Testis (tissue), 3 donors: ENCODE data around the gene ZNF154. TPM values are rescaled to one million over a fixed set of nuclear protein-coding genes. Genes with fewer than 3 reads are reported as not detected.

Source experiments
- DNase-seq: peaks from one replicate; pipeline ENCODE4 v3.0.0-alpha.2; 2019
- H3K27ac ChIP-seq, 2 donors: fragments of 200-600 bp; sonication (generic); one replicate each; pipeline ENCODE4 v1.5.1; 2019
- H3K27me3 ChIP-seq: fragments of 200-600 bp; sonication (generic); one replicate; pipeline ENCODE4 v1.5.1; 2019
- H3K36me3 ChIP-seq: fragments of 200-600 bp; sonication (generic); one replicate; pipeline ENCODE4 v1.5.1; 2017; ENCODE audit warnings: low read depth; ENCODE audit errors: missing control alignments
- H3K4me1 ChIP-seq: fragments of 200-600 bp; sonication (generic); one replicate; pipeline ENCODE4 v1.5.1; 2019
- H3K4me3 ChIP-seq, 2 donors: fragments of 200-600 bp; sonication (generic); one replicate each; pipeline ENCODE4 v1.5.1; 2017 to 2019
- H3K9me3 ChIP-seq: fragments of 200-600 bp; sonication (generic); one replicate; pipeline ENCODE4 v1.5.1; 2017
- POLR2A ChIP-seq: fragments of 450-650 bp; IDR thresholded peaks from one replicate; pipeline ENCODE4 v1.6.1; 2017; ENCODE audit warnings: antibody characterized with exemption, mild to moderate bottlenecking, moderate library complexity
- WGBS, 2 donors: methylation state at CpG; one replicate each; pipeline ENCODE4 v1.1.5; 2018; 5-methylcytosine and 5-hydroxymethylcytosine counted together
- intact Hi-C: fragments of 100-400 bp; cut with DNase I; formaldehyde crosslinking; loops from one replicate; pipeline ENCODE4 v1.15.1; 2023; ENCODE audit warnings: low total_unique reads
- polyA plus RNA-seq: library from polyadenylated mRNA; stranded (reverse); fragments of 350-450 nt; fragmentation: Illumina TruSeq; extraction: RNeasy Lipid Tissue Mini Kit (QIAGEN cat#74804); gene quantifications from one replicate; pipeline ENCODE4 v1.2.3, GENCODE V29; 2014; ENCODE audit warnings: low read depth, low replicate concordance; ENCODE audit not compliant: insufficient read depth
- total RNA-seq, 2 donors: library from RNA; depleted of rRNA; stranded (reverse); fragments of >200 nt; gene quantifications; one replicate each; pipeline ENCODE4 v1.2.3, GENCODE V29; 2016
- TF ChIP-seq, protein P1 (sequence below), 3 experiments: fragments of 450-650 bp in 2 of 3; fragments of 200-600 bp in 1 of 3; sonication (generic) in 1 of 3; IDR thresholded peaks; one replicate each; pipeline ENCODE4 v1.5.1; 2016 to 2019; ENCODE audit warnings: antibody characterized with exemption in 3 of 3, mild to moderate bottlenecking in 2 of 3, moderate library complexity in 1 of 3

Gene ZNF154
- total and polyA plus RNA-seq, 3 donors from 2014 or later = 1.1 to 6.8 (median 3.3) TPM

DNA sequence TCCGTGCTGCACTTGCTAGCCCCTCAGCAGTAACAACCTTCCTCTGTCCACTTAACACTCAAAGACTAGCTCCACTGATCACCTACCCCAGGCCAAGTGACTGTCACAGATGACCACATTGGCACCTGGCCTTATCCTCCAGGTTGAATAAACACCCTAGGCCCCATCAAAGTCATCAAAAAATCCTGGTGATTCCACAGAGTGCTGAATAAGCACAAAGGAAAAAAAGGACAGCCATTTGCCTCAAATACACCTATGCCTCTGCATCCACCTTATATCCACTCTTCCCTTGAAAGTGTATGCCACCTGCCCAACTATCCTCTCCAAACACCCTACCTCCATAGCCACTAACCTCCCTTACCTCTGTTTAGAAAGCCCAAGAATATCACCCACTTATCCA lies 2.7 kb downstream of the ZNF154 start:
- no peaks in the 10 kb centered on the region for H3K9me3 ChIP-seq
- 95 to 100% methylated on average over 1 of the region's 1 CpG for WGBS, 2 donors
- no peak overlapping the region for H3K27ac ChIP-seq
- H3K27me3 ChIP-seq = no peaks in the 10 kb centered on the region
- no peak for DNase-seq
- H3K36me3 ChIP-seq = no peaks in the 10 kb centered on the region
- intact Hi-C loops = no loop called here
- TF ChIP-seq, protein P1, sequence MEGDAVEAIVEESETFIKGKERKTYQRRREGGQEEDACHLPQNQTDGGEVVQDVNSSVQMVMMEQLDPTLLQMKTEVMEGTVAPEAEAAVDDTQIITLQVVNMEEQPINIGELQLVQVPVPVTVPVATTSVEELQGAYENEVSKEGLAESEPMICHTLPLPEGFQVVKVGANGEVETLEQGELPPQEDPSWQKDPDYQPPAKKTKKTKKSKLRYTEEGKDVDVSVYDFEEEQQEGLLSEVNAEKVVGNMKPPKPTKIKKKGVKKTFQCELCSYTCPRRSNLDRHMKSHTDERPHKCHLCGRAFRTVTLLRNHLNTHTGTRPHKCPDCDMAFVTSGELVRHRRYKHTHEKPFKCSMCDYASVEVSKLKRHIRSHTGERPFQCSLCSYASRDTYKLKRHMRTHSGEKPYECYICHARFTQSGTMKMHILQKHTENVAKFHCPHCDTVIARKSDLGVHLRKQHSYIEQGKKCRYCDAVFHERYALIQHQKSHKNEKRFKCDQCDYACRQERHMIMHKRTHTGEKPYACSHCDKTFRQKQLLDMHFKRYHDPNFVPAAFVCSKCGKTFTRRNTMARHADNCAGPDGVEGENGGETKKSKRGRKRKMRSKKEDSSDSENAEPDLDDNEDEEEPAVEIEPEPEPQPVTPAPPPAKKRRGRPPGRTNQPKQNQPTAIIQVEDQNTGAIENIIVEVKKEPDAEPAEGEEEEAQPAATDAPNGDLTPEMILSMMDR (IDR thresholded peaks at IDR 0.05) = no peak
- TF ChIP-seq POLR2A = no peak
- H3K4me3 ChIP-seq = no peak overlapping the region
- H3K4me1 ChIP-seq = no peaks in the 10 kb centered on the region

DNA sequence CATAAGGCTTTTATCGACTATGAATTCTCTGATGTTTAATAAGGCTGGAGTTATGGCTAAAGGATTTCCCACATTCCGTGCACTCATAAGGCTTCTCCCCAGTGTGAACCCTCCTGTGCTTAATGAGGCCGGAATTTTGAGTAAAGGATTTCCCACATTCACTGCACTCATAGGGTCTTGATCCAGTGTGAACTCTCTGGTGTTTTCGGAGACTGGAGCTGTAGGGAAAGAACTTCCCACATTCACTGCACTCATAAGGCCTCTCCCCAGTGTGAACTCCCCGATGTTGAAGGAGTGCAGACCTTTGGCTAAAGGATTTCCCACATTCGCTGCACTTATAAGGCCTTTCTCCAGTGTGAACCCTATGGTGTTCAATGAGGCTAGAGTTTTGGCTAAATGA lies 7.4 kb downstream of the ZNF154 start:
- 91 to 96% methylated on average over 6 of the region's 6 CpGs for WGBS, 2 donors
- no peak overlapping the region for H3K27ac ChIP-seq
- no peaks in the 10 kb centered on the region for H3K9me3 ChIP-seq
- TF ChIP-seq, protein P1 (IDR thresholded peaks at IDR 0.05) = no peak
- TF ChIP-seq POLR2A = no peak
- no peaks in the 10 kb centered on the region for H3K27me3 ChIP-seq
- H3K4me1 ChIP-seq = no peaks in the 10 kb centered on the region
- H3K36me3 ChIP-seq = no peaks in the 10 kb centered on the region
- intact Hi-C loops = no loop called here
- no peak overlapping the region for H3K4me3 ChIP-seq
- DNase-seq = no peak

DNA sequence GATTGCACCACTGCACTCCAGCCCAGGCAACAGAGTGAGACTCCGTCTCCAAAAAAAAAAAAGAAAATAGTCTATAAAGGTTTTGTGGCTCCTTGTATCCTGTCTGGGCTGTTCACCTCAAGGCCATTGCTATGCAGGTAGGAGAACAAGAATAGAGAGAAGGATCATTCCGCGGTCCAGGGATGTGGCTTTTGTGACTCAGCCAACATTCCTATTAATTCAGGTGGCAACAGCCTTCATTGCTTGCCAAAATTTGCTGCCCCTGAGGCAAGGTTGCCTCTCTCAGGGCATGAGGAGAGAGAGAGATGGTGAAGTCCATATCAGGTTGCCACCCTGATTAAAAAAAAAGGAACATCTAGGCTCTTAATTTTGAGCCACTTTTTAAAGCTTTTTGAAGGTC lies 19.3 kb downstream of the ZNF154 start:
- intact Hi-C loops = no loop called here
- Histone ChIP-seq H3K9me3 (no peaks in the 10 kb centered on the region), H3K27me3 (no peaks in the 10 kb centered on the region), H3K4me1 (peaks cover 3% of the 10 kb centered on the region), H3K36me3 (no peaks in the 10 kb centered on the region), H3K4me3 (no peak overlapping the region), H3K27ac (no peak overlapping the region)
- 94 to 98% methylated on average over 3 of the region's 3 CpGs for WGBS, 2 donors
- TF ChIP-seq POLR2A = no peak
- TF ChIP-seq, protein P1 (IDR thresholded peaks at IDR 0.05) = no peak
- no peak for DNase-seq

DNA sequence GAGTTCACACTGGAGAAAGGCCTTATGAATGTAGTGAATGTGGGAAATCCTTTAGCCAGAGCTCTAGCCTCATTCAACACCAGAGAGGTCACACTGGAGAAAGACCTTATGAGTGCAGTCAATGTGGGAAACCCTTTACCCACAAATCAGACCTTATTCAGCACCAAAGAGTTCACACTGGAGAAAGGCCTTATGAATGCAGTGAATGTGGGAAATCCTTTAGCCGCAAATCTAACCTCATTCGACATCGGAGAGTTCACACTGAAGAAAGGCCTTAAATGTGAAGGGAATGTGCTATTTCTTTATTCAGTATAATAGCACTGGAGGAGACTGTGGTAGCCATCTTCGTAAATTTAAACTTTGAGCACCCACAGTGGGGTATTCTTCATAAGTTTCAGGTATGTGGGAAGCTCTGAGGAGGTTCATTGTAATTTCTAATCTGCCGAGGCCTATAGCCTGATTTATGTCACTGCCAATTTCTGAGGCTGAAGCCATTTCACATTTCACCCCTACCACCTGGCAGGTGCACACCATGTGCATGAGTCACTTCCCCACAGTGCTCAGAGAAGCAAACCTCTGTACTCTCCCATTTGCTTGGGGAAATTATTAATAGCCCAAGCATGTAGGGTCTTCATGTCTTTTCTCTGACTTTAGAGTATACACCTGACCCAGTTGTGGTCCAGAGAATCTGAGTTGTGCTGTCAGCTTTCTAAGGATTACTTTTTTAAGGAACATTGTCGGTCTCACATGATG lies 20.8 kb downstream of the ZNF154 start:
- no peak overlapping the region for H3K27ac ChIP-seq
- H3K36me3 ChIP-seq = no peaks in the 10 kb centered on the region
- no peaks in the 10 kb centered on the region for H3K9me3 ChIP-seq
- WGBS, 2 donors = 97 to 98% methylated on average over 6 of the region's 6 CpGs
- no peaks in the 10 kb centered on the region for H3K27me3 ChIP-seq
- TF ChIP-seq POLR2A = no peak
- TF ChIP-seq, protein P1 (IDR thresholded peaks at IDR 0.05) = no peak
- no peak for DNase-seq
- peaks cover 8% of the 10 kb centered on the region for H3K4me1 ChIP-seq
- intact Hi-C loops = no loop called here
- no peak overlapping the region for H3K4me3 ChIP-seq
